TTC549 (cell line): Measurements from ENCODE around the gene CFHR4.
"Not testable (repeated sequence)": the region's sequence is repeated elsewhere in the genome, so short reads cannot be mapped to it uniquely, and the experiment has no call there.

ENCODE experiments used
- FAIRE-seq: peaks from 2 replicates; lab custom pipeline; 2012; peaks lifted over from hg19 to GRCh38; lab: Jason Lieb, UNC

Gene CFHR4

GRCh38 chr1:196887515-196888239 is at the start of gene CFHR4:
TSS of gene CFHR4 (plus strand) at chr1:196888052. CDS start at chr1:196888151, 99 bp downstream.
- no peak for FAIRE-seq

GRCh38 chr1:196849613-196850492 is 38.0 kb upstream of the CFHR4 start:
- not testable (repeated sequence) for FAIRE-seq

DNA sequence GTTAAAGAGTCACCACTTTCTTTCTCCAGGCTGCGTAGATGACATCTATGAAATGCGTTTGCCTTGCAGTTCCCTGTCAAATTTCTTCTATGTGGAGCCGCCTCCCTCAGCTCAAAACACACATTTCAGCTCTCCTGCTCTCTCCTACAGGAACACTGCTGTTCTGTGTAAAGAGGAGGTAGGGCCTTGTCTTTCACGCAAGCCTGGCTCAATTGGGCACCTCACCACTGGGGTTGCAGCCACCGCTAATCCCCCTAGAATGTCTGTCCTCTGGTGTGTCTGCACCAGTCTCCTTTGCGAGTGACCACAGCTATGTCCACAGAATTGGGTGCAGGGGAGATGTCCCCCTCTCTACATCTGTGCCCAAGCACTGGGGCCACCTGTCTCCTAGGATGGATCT is 31.8 kb upstream of the CFHR4 start:
- no peak for FAIRE-seq

- peak; percentile 79 for FAIRE-seq
Observed at GRCh38 chr1:196857188-196857587, 30.7 kb upstream of the CFHR4 start.

DNA sequence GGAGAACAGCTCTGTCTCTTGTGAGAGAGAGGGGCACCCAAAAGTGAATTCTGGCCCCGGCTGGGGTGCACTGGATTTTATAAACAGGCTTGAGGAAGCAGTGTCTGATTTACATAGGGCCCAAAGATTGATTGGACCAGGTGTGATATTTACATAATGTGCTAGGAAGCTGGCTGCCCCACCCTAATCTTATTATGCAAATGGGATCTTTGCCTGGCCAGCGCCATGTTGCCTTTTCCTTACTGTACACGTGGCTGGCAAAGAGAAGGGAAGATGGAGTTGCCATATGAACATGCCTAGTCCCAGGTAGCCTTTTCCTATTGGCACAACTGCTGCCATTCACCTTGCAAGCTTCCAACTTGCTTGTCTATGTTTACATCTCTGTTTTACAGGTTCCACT is 29.0 kb upstream of the CFHR4 start:
- FAIRE-seq, result no peak

DNA sequence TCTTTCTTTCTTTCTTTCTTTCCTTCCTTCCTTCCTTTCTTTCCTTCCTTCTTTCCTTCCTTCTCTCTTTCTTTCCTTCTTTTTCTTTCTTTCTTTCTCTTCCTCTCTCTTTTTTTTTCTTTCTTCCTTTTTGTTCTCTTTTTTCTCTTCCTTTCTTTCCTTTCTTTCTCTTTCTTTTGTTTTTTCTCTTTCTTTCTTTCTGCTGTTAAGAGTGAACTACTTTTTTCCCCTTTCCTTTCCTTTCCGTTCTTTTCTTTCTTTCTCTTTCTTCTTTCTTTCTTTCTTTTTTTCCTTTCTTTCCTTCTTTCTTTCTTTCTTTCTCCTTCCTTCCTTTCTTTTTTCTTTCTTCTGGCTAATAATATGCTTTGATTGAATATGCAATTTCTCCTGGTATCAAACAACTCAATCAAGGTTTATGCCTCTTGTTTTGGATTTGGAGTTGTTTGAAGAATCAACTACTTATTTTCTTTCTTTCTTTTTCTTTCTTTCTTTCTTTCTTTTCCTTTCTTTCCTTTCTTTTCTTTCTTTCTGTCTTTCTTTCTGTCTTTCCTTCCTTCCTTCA is 27.4 kb upstream of the CFHR4 start:
- FAIRE-seq, result no peak

DNA sequence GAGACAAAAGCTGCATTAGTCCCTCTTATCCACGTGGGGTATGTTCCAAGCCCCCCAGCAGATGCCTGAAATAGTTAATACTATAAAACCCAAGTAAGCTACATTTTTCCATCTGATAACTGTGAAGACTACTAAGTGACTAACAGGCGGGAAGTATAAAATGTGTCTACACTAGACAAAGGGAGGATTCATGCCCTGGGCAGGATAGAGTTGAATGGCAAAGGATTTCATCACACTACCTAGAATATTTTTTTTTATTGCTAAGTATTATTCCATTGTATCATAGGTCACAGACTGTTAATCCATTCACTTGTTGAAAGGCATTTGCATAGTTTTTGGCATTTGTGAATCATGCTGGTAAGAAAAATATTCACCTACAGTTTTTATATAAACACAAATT is 26.4 kb upstream of the CFHR4 start:
- FAIRE-seq, result no peak

DNA sequence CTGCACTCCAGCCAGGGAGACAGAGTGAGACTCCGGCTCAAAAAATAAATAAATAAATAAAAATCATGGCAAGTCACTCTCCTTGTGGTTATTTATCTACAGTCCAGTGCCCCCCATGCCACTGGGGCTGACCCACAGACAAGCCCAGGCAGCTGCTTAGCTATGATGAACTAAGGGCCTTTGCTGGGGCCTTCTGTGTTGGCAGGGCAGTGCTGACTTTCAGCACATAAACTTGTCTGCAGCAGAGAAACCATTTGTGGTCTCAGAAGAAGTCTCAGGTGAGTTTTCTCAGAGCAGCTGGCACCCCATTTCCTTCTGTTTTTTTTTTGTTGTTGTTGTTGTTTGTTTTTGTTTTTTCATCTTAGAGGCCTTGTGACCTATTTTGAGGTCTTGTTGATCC is 20.9 kb upstream of the CFHR4 start:
- no peak for FAIRE-seq

DNA sequence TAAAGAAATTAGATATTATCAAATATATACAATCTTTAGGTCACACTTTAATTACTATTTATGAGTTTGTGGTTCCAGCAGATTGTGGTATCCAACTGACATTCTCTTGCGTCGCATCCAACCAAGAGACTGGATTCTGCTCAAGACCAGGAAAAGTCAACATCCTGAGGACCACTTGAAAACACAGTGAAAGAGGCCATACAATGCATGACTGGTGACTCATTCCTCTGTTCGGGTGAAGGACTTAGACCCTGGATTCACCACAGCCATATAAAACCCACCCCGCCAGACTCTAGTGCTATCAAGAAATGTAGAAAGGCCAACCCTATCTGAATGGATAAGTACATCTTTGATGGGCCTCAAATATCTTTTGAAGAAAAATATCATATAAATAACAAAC is 14.5 kb upstream of the CFHR4 start:
- FAIRE-seq, result no peak

DNA sequence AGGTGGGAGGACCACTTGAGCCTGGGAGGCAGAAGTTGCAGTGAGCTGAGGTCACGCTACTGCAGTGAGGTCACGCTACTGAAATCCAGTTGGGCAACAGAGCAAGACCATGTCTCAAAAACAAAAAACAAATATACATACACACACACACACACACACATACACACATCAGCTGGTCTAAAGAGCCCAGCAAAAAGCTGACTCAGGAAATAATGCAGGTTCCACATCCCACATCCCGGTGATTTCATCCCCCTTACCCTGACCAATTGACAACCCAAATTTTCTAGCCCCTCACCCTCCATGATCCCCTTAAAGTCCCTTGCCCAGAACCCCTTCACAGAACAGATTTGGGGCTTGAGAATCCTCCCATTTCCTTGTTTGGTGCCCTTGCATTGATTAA is 11.9 kb upstream of the CFHR4 start:
- no peak for FAIRE-seq

- FAIRE-seq, result no peak
Observed at GRCh38 chr1:196877964-196878363, 9.9 kb upstream of the CFHR4 start.

DNA sequence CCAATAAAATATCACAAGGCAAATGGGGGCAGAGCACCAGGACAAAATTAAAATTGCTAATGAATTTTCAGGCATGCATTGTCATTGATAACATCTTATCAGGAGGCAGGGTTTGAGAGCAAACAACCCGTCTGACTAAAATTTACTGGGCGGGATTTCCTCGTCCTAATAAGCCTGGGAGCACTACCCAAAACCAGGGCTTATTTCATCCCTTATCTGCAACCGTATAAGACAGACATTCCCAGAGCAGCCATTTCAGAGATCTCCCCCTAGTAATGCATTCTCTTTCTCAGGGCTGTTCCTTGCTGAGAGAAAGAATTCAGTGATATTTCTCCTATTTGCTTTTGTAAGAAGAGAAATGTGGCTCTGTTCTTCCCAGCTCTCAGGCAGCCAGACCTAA is 1.3 kb upstream of the CFHR4 start:
- not testable (repeated sequence) for FAIRE-seq

- FAIRE-seq, result no peak
Observed at GRCh38 chr1:196890668-196891067, 2.8 kb downstream of the CFHR4 start.

- FAIRE-seq, result no peak
Observed at GRCh38 chr1:196891251-196891650, 3.4 kb downstream of the CFHR4 start.

- no peak for FAIRE-seq
Observed at GRCh38 chr1:196896355-196896754, 8.5 kb downstream of the CFHR4 start.

- no peak for FAIRE-seq
Observed at GRCh38 chr1:196897158-196897828, 9.4 kb downstream of the CFHR4 start.

DNA sequence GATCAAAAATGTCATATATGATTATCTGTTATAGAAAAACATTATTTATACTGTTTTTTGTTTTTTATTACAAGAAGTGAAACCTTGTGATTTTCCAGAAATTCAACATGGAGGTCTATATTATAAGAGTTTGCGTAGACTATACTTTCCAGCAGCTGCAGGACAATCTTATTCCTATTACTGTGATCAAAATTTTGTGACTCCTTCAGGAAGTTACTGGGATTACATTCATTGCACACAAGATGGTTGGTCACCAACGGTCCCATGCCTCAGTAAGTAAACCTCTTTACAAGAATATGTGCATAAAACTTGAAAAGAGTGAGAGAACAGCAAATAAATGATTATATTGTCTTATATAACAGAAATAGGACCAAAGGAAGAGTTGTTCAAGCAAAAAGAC is 14.5 kb downstream of the CFHR4 start:
- peak; percentile 68 for FAIRE-seq

DNA sequence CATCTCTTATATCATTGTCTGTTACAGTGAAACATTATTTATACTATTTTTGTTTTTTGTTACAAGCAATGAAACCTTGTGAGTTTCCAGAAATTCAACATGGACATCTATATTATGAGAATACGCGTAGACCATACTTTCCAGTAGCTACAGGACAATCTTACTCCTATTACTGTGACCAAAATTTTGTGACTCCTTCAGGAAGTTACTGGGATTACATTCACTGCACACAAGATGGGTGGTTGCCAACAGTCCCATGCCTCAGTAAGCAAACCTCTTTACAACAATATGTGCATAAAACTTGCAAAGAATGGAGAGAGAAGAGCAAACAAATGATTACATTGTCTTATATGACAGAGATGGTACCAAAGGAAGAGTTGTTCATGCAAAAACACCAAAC is 22.4 kb downstream of the CFHR4 start:
- FAIRE-seq, result peak; percentile 29

DNA sequence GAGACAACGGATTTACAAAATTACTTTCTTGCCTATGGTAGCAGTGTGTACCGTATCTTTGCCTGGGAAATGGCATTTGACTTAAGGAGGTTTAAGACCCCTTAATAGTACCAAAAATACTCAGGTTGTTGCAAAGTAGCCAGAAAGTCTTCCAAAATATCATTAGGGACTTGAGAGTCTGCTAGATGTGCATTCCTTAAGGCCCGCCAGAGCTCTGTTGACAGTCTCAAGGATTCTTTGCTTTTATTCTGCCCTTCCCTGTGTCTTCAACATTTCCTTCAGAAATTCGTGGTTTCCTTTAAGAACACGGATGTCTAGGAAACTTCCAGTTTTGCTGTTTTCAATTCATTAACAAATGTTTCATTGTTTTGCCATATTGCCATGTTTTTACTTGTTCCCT is 24.4 kb downstream of the CFHR4 start:
- FAIRE-seq, result not testable (repeated sequence)

DNA sequence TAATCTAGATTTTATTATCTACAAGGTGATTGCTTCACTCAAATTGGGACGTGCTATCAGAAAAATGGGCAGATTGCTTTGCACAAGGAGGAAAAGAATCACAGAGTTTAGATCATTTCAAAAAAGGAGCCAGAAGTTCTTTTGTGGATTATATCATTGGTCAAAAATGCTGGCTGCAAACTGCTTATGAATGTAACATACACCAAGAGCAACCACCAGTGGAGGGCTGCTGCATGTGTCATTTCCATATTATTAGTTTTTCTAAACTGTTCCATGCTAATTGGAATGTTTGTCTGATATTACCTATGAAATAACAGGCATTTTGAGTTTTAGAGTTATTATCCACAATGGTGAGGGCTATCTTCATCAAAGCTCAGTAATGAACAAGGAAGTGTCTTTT is 39.0 kb downstream of the CFHR4 start:
- FAIRE-seq, result not testable (repeated sequence)

DNA sequence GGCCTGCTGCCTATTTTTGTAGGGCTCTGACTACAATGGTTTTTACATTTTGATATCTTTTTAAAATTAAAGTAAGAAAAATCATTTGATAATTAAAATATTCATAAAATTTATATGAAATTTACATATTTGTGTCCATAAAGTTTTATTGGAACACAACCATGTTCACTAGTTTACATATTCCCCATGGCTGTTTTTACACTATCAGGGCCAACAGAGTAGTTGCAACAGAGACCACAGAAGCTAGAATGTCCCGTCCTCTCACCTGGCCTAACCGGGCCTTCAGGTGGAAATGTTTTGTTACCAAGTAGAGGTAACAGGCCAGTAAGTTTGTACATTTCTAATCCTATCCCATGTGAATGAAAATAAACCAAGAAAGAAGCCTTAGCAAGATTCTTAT is 45.0 kb downstream of the CFHR4 start:
- FAIRE-seq, result peak; percentile 11

GRCh38 chr1:196933531-196934189 is 45.8 kb downstream of the CFHR4 start:
- FAIRE-seq, result no peak
